PC-3 (cell line): ENCODE data around the gene GALNT1. TPM values are rescaled to one million over a fixed set of nuclear protein-coding genes. Genes with fewer than 3 reads are reported as not detected.

ENCODE experiments used
- ATAC-seq: fragments of 200-7000 bp; cut with Tn5 transposase; 2 replicates; pipeline ENCODE4 v1.9.1; 2020; ENCODE audit warnings: mild to moderate bottlenecking, moderate library complexity
- BruUV-seq: library from RNA; stranded (reverse); fragments of 400-500 nt; replicated peaks from 2 replicates; lab custom pipeline; 2021; lab: Mats Ljungman, UMichigan
- CTCF ChIA-PET: fragments of 300-600 bp; sonication (Branson Sonifier 250); formaldehyde crosslinking; loops from one replicate; lab custom pipeline; 2022; ENCODE audit warnings: antibody characterized with exemption; lab: Charles Lee
- POLR2A ChIA-PET: fragments of 300-600 bp; sonication (Branson Sonifier 250); formaldehyde crosslinking; loops from one replicate; lab custom pipeline; 2022; ENCODE audit warnings: antibody characterized with exemption; ENCODE audit not compliant: unreplicated experiment; lab: Charles Lee
- DNase-seq: peaks from one replicate; pipeline ENCODE4 v3.0.0-alpha.2; 2015
- H2AFZ ChIP-seq: fragments of 300-600 bp; sonication (generic); 2 replicates; pipeline ENCODE4 v1.6.0; 2016; ENCODE audit warnings: antibody characterized with exemption, low read length
- H3F3A ChIP-seq: fragments of 300-600 bp; sonication (generic); one replicate; pipeline ENCODE4 v1.6.0; 2017; ENCODE audit warnings: antibody characterized with exemption, low read length, control low read depth, mild to moderate bottlenecking; ENCODE audit not compliant: unreplicated experiment
- H3K27ac ChIP-seq: fragments of 300-600 bp; sonication (generic); 2 replicates; pipeline ENCODE4 v1.5.1; 2016; ENCODE audit warnings: mild to moderate bottlenecking, low read length
- H3K27me3 ChIP-seq: fragments of 300-600 bp; sonication (generic); 2 replicates; pipeline ENCODE4 v1.6.1; 2016; ENCODE audit warnings: low read length, mixed read lengths
- H3K36me3 ChIP-seq: fragments of 300-600 bp; sonication (generic); 2 replicates; pipeline ENCODE4 v1.6.1; 2016; ENCODE audit warnings: low read depth, mixed run types, low read length, mixed read lengths
- H3K4me1 ChIP-seq: fragments of 300-600 bp; sonication (generic); 2 replicates; pipeline ENCODE4 v1.5.1; 2016; ENCODE audit warnings: low read length; ENCODE audit not compliant: insufficient read depth
- H3K4me2 ChIP-seq: fragments of 300-600 bp; sonication (generic); 2 replicates; pipeline ENCODE4 v1.6.0; 2016; ENCODE audit warnings: low read length
- H3K4me3 ChIP-seq: fragments of 300-600 bp; sonication (generic); 2 replicates; pipeline ENCODE4 v1.5.1; 2016; ENCODE audit warnings: mild to moderate bottlenecking, low read length, mixed read lengths
- H3K79me2 ChIP-seq: fragments of 300-600 bp; sonication (generic); 2 replicates; pipeline ENCODE4 v1.6.1; 2017; ENCODE audit warnings: low read length, mixed read lengths
- H3K9ac ChIP-seq: fragments of 300-600 bp; sonication (generic); 2 replicates; pipeline ENCODE4 v1.6.0; 2016; ENCODE audit warnings: mild to moderate bottlenecking, low read length
- H3K9me2 ChIP-seq: fragments of 300-600 bp; sonication (generic); replicated peaks from 2 replicates; pipeline ENCODE4 v1.6.1; 2016; ENCODE audit warnings: mixed run types, low read length, mixed read lengths
- H3K9me3 ChIP-seq: fragments of 300-600 bp; sonication (generic); 2 replicates; pipeline ENCODE4 v1.6.1; 2016; ENCODE audit warnings: low read length, mixed read lengths
- H4K20me1 ChIP-seq: fragments of 300-600 bp; sonication (generic); 2 replicates; pipeline ENCODE4 v1.6.1; 2016; ENCODE audit warnings: low read length, mixed read lengths
- CTCF ChIP-seq: fragments of 300-600 bp; sonication (generic); conservative IDR thresholded peaks from 2 replicates; pipeline ENCODE4 v1.5.1; 2017; ENCODE audit warnings: antibody characterized with exemption, low read depth, mild to moderate bottlenecking, low read length
- EZH2 ChIP-seq: fragments of 300-600 bp; sonication (generic); IDR thresholded peaks from one replicate; pipeline ENCODE4 v1.6.1; 2017; ENCODE audit warnings: antibody characterized with exemption, mild to moderate bottlenecking, low read length; ENCODE audit not compliant: unreplicated experiment
- EZH2phosphoT487 ChIP-seq: fragments of 300-600 bp; sonication (generic); IDR thresholded peaks from 2 replicates; pipeline ENCODE4 v1.6.1; 2018; ENCODE audit warnings: mild to moderate bottlenecking, antibody characterized with exemption, low read length, borderline replicate concordance
- intact Hi-C: fragments of 100-400 bp; cut with micrococcal nuclease; formaldehyde crosslinking; loops from 2 replicates; pipeline ENCODE4 v1.9.0; 2023
- total RNA-seq: library from RNA; depleted of rRNA; stranded (reverse); fragments of >200 nt; gene quantifications from 2 replicates; pipeline ENCODE4 v1.2.3, GENCODE V29; 2014

GALNT1 gene
- total RNA-seq, 1 experiment from 2014 or later = 25.0 TPM

DNA sequence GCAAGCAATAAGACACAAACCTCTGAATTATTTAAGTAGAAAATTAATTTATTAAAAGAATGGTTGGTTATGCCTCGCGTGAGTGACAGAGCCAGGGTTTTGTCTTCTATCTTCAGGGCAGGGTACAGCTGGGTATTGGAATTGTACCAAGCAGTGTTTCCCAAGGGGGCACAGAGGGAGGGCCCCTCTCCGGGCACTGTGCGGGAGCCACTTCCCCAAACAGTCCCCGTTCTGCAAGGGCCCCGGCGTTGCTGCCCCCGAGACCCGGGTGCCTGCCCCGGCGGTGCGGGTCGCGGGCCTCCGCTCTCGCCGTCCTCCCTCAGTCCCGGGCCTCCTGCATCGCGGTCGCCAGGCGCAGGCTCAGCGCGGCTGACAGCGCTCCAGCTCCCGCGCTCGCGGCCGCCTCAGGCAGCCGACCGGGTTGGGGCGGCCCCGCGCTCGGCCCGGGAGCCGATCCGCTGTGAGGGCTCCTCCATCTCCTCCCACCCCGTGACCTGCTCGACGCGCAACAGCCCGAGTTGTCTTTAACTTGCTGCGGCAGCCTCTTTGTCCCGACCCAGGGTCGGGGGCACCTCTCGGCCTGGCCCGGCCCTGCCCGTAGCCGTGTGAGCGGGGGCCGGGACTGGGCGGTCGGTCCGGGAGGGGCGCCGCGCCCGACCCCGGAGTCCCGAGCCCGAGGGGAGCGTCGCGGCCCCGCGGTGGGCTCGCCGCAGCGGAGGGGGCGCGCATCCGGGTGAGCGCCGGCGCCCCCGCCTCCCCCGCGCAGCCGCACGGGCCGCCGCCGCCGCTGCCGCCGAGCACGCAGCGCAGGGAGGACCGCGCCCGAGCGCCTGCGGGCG lies 620 bp upstream of the GALNT1 start:
- ChIA-PET POLR2A (no interaction called here), CTCF (no interaction called here)
- H3K4me3 ChIP-seq = peak overlapping the region; percentile 70
- H3K9me3 ChIP-seq = no peaks in the 10 kb centered on the region
- no peaks in the 10 kb centered on the region for H4K20me1 ChIP-seq
- no peaks in the 10 kb centered on the region for H3K36me3 ChIP-seq
- DNase-seq (peak; percentile 21), ATAC-seq (peak; percentile 61)
- peak overlapping the region; percentile 74 for H3K4me2 ChIP-seq
- TF ChIP-seq CTCF (no peak), EZH2 (no peak), EZH2phosphoT487 (no peak)
- H3K79me2 ChIP-seq = peaks cover 40% of the 10 kb centered on the region
- H3K27me3 ChIP-seq = no peaks in the 10 kb centered on the region
- peaks cover 11% of the 10 kb centered on the region for H3K4me1 ChIP-seq
- H3K27ac ChIP-seq = no peak overlapping the region
- H3K9me2 ChIP-seq = no peaks in the 10 kb centered on the region
- H2AFZ ChIP-seq = peak overlapping the region; percentile 55; the same call in 1 of the 2 replicates
- H3K9ac ChIP-seq = peak overlapping the region; percentile 65
- intact Hi-C loops = loop anchor here (5.0 to 10.0 kb wide), 3 partner anchors 106 to 391 kb away; partner anchors contain the start of gene RMP24
- no TSS peak for BruUV-seq
- no peaks in the 10 kb centered on the region for H3F3A ChIP-seq

GRCh38 chr18:35581898-35582641 lies 530 bp downstream of the GALNT1 start:
- ATAC-seq (no peak), DNase-seq (no peak)
- Histone ChIP-seq H3K27me3 (no peaks in the 10 kb centered on the region), H3K4me2 (peak overlapping the region; percentile 83), H3K36me3 (no peaks in the 10 kb centered on the region), H3K4me1 (peaks cover 11% of the 10 kb centered on the region), H3K4me3 (peak overlapping the region; percentile 83), H3F3A (no peaks in the 10 kb centered on the region), H3K79me2 (peaks cover 51% of the 10 kb centered on the region), H3K9ac (peak overlapping the region; percentile 67), H3K9me3 (no peaks in the 10 kb centered on the region), H3K9me2 (no peaks in the 10 kb centered on the region), H3K27ac (no peak overlapping the region), H2AFZ (peak overlapping the region; percentile 34; the same call in 1 of the 2 replicates), H4K20me1 (no peaks in the 10 kb centered on the region)
- TF ChIP-seq EZH2phosphoT487 (no peak), CTCF (no peak), EZH2 (no peak)
- ChIA-PET CTCF (no interaction called here), POLR2A (interaction anchor here (0.6 to 1.0 kb wide), 3 partner anchors 35 to 144 kb away, joined by 3 to 5 read pairs (median 4); no protein-coding TSS in a partner anchor)
- BruUV-seq = TSS peak; percentile 59
- intact Hi-C loops = loop anchor here (2.0 to 10.0 kb wide), 4 partner anchors 35 to 390 kb away; partner anchors contain the start of gene RMP24
